OCI-LY7 (cell line): ENCODE results near the gene SND1. TPM values are rescaled to one million over a fixed set of nuclear protein-coding genes. Genes with fewer than 3 reads are reported as not detected.

Experiments used
- BruUV-seq: library from RNA; stranded (reverse); fragments of 400-500 nt; replicated peaks from 2 replicates; lab custom pipeline; 2021; lab: Mats Ljungman, UMichigan
- CTCF ChIA-PET: fragments of 300-600 bp; sonication (Branson Sonifier 250); formaldehyde crosslinking; loops from one replicate; lab custom pipeline; 2022; ENCODE audit warnings: antibody characterized with exemption; ENCODE audit not compliant: unreplicated experiment; lab: Charles Lee
- POLR2A ChIA-PET: fragments of 300-600 bp; sonication (Branson Sonifier 250); formaldehyde crosslinking; loops from one replicate; lab custom pipeline; 2022; ENCODE audit warnings: antibody characterized with exemption; lab: Charles Lee
- DNase-seq: peaks from one replicate; pipeline ENCODE4 v3.0.0-alpha.2; 2015; ENCODE audit warnings: low spot score
- H2AFZ ChIP-seq: fragments of 200-600 bp; sonication (generic), shearing (Covaris generic); 2 replicates; pipeline ENCODE4 v1.6.1; 2014; ENCODE audit warnings: mild to moderate bottlenecking, antibody characterized with exemption, low read length, moderate library complexity
- H3K27ac ChIP-seq: fragments of 200-600 bp; sonication (generic); 2 replicates; pipeline ENCODE4 v1.5.1; 2014; ENCODE audit warnings: mixed run types, low read depth, mild to moderate bottlenecking, moderate library complexity, low read length, inconsistent platforms; ENCODE audit not compliant: poor library complexity, severe bottlenecking
- H3K36me3 ChIP-seq: fragments of 200-600 bp; sonication (generic); 2 replicates; pipeline ENCODE4 v1.6.1; 2014; ENCODE audit warnings: mild to moderate bottlenecking, antibody characterized with exemption, low read length, moderate library complexity, mixed read lengths; ENCODE audit not compliant: insufficient read depth
- H3K4me1 ChIP-seq: fragments of 200-600 bp; sonication (generic); 2 replicates; pipeline ENCODE4 v1.5.1; 2014; ENCODE audit warnings: mild to moderate bottlenecking, low read length; ENCODE audit not compliant: insufficient read depth, poor library complexity, severe bottlenecking
- H3K4me2 ChIP-seq: fragments of 200-600 bp; sonication (generic); 2 replicates; pipeline ENCODE4 v1.6.1; 2014; ENCODE audit warnings: mild to moderate bottlenecking, low read length
- H3K4me3 ChIP-seq: fragments of 200-600 bp; sonication (generic); 2 replicates; pipeline ENCODE4 v1.5.1; 2014; ENCODE audit warnings: mild to moderate bottlenecking, low read depth, low read length; ENCODE audit not compliant: poor library complexity, severe bottlenecking
- H3K79me2 ChIP-seq: fragments of 200-600 bp; sonication (generic); 2 replicates; pipeline ENCODE4 v1.6.1; 2016; ENCODE audit warnings: low read depth, mild to moderate bottlenecking, low read length, moderate library complexity, mixed read lengths; ENCODE audit not compliant: insufficient read depth
- H3K9me2 ChIP-seq: fragments of 200-600 bp; sonication (generic); 2 replicates; pipeline ENCODE4 v1.6.1; 2016; ENCODE audit warnings: mild to moderate bottlenecking, low read length, mixed read lengths; ENCODE audit not compliant: insufficient read depth
- H3K9me3 ChIP-seq: fragments of 200-600 bp; sonication (generic); 2 replicates; pipeline ENCODE4 v1.6.1; 2014; ENCODE audit warnings: mild to moderate bottlenecking, mixed run types, low read length, mixed read lengths
- H4K20me1 ChIP-seq: fragments of 200-600 bp; sonication (generic); 2 replicates; pipeline ENCODE4 v1.6.1; 2014; ENCODE audit warnings: mild to moderate bottlenecking, antibody characterized with exemption, low read length, moderate library complexity, mixed read lengths; ENCODE audit not compliant: insufficient read depth
- EZH2phosphoT487 ChIP-seq: fragments of 200-600 bp; sonication (generic); IDR thresholded peaks from 2 replicates; pipeline ENCODE4 v1.6.1; 2018; ENCODE audit warnings: low read depth, borderline replicate concordance, mild to moderate bottlenecking, mixed run types, antibody characterized with exemption, low read length, moderate library complexity, mixed read lengths
- intact Hi-C: fragments of 100-400 bp; cut with micrococcal nuclease; formaldehyde crosslinking; loops from one replicate; pipeline ENCODE4 v1.10.0; 2022; ENCODE audit not compliant: unreplicated experiment
- total RNA-seq, 2 experiments: library from RNA; depleted of rRNA in 1 of 2; stranded (reverse); fragments of >200 nt in 1 of 2; shearing (Covaris generic) in 1 of 2; gene quantifications; 2 replicates each; pipeline ENCODE4 v1.2.3, GENCODE V29; 2014 to 2022
- TF ChIP-seq, protein P1 (sequence below): fragments of 200-600 bp; sonication (generic); conservative IDR thresholded peaks from 2 replicates; pipeline ENCODE4 v1.5.1; 2014; ENCODE audit warnings: mild to moderate bottlenecking, antibody characterized with exemption, low read length, moderate library complexity, mixed read lengths

SND1 gene
- total RNA-seq, 2 experiments from 2014 or later = 111 to 221 TPM

GRCh38 chr7:127968547-127968946 is 316.6 kb downstream of the SND1 start:
- Histone ChIP-seq H3K4me1 (no peaks in the 10 kb centered on the region), H3K9me2 (no peaks in the 10 kb centered on the region), H2AFZ (no peak overlapping the region), H3K9me3 (no peaks in the 10 kb centered on the region), H3K4me3 (no peak overlapping the region), H3K4me2 (no peak overlapping the region), H3K79me2 (no peaks in the 10 kb centered on the region), H4K20me1 (no peaks in the 10 kb centered on the region), H3K36me3 (no peaks in the 10 kb centered on the region), H3K27ac (no peak overlapping the region)
- intact Hi-C loops = no loop called here
- no TSS peak for BruUV-seq
- TF ChIP-seq, protein P1, sequence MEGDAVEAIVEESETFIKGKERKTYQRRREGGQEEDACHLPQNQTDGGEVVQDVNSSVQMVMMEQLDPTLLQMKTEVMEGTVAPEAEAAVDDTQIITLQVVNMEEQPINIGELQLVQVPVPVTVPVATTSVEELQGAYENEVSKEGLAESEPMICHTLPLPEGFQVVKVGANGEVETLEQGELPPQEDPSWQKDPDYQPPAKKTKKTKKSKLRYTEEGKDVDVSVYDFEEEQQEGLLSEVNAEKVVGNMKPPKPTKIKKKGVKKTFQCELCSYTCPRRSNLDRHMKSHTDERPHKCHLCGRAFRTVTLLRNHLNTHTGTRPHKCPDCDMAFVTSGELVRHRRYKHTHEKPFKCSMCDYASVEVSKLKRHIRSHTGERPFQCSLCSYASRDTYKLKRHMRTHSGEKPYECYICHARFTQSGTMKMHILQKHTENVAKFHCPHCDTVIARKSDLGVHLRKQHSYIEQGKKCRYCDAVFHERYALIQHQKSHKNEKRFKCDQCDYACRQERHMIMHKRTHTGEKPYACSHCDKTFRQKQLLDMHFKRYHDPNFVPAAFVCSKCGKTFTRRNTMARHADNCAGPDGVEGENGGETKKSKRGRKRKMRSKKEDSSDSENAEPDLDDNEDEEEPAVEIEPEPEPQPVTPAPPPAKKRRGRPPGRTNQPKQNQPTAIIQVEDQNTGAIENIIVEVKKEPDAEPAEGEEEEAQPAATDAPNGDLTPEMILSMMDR = no peak
- no peak for TF ChIP-seq EZH2phosphoT487
- ChIA-PET POLR2A (interaction anchor here (1.3 kb wide), 1 partner anchor 12 kb away, joined by 3 read pairs; no protein-coding TSS in a partner anchor), CTCF (no interaction called here)
- DNase-seq = no peak

DNA sequence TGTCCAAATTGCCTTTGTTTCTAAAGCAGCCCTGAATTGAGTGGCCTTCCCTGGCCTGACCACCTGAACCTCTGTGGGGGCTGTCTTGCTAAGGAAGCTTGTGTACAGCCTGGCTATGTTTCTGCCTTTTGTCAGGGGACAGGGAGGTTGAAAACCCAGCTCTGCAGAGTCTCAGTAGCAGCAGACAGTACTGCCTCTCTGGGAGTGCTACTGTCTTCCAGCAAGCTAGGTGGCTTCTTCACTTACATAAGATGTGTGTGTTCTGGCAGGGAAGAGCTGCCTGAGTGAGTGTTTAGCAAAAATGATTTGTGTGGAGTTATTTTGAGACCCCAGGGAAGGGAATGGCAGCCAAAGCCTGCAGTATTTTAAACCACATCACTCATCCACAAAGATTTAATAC is 321.8 kb downstream of the SND1 start:
- Histone ChIP-seq H4K20me1 (no peaks in the 10 kb centered on the region), H3K9me3 (peaks cover 1% of the 10 kb centered on the region; the same call in 1 of the 2 replicates), H3K79me2 (no peaks in the 10 kb centered on the region), H3K4me1 (no peaks in the 10 kb centered on the region), H3K4me2 (no peak overlapping the region), H3K36me3 (peaks cover 33% of the 10 kb centered on the region), H2AFZ (no peak overlapping the region), H3K4me3 (no peak overlapping the region), H3K9me2 (no peaks in the 10 kb centered on the region), H3K27ac (no peak overlapping the region)
- intact Hi-C loops = no loop called here
- TF ChIP-seq EZH2phosphoT487 = no peak
- TF ChIP-seq, protein P1 = no peak
- BruUV-seq = no TSS peak
- ChIA-PET CTCF (no interaction called here), POLR2A (interaction anchor here (0.6 to 1.5 kb wide), 2 partner anchors 12 to 30 kb away, joined by 3 to 6 read pairs; no protein-coding TSS in a partner anchor)
- DNase-seq = no peak

- TF ChIP-seq, protein P1 = no peak
- no peak for TF ChIP-seq EZH2phosphoT487
- POLR2A ChIA-PET = interaction anchor here (0.6 to 1.5 kb wide), 2 partner anchors 13 to 29 kb away, joined by 3 to 6 read pairs; no protein-coding TSS in a partner anchor
- Histone ChIP-seq H3K9me2 (no peaks in the 10 kb centered on the region), H3K9me3 (peaks cover 6% of the 10 kb centered on the region), H3K4me2 (no peak overlapping the region), H3K4me1 (no peaks in the 10 kb centered on the region), H3K27ac (no peak overlapping the region), H3K36me3 (peaks cover 40% of the 10 kb centered on the region), H3K4me3 (no peak overlapping the region), H2AFZ (no peak overlapping the region), H4K20me1 (no peaks in the 10 kb centered on the region), H3K79me2 (no peaks in the 10 kb centered on the region)
- no peak for DNase-seq
- CTCF ChIA-PET = no interaction called here
- BruUV-seq = no TSS peak
- intact Hi-C loops = no loop called here
Measured at GRCh38 chr7:127974446-127975035, 322.5 kb downstream of the SND1 start.
